OCI-LY7 (cell line): ENCODE data around the gene TTLL5.

ENCODE experiments used
- CTCF ChIP-seq: fragments of 200-600 bp; sonication (generic); conservative IDR thresholded peaks from 2 replicates; pipeline ENCODE4 v1.5.1; 2014; ENCODE audit warnings: mild to moderate bottlenecking, antibody characterized with exemption, low read length, moderate library complexity, mixed read lengths
- EZH2phosphoT487 ChIP-seq: fragments of 200-600 bp; sonication (generic); IDR thresholded peaks from 2 replicates; pipeline ENCODE4 v1.6.1; 2018; ENCODE audit warnings: low read depth, borderline replicate concordance, mild to moderate bottlenecking, mixed run types, antibody characterized with exemption, low read length, moderate library complexity, mixed read lengths

- peak; percentile 99 for TF ChIP-seq CTCF
- TF ChIP-seq EZH2phosphoT487, result no peak
Measured at GRCh38 chr14:75906680-75907280, 245.7 kb downstream of the TTLL5 start.
